Measurements from ENCODE around the gene PROP1. TPM values are rescaled to one million over a fixed set of nuclear protein-coding genes. Genes with fewer than 3 reads are reported as not detected.
"Not testable (repeated sequence)": the region's sequence is repeated elsewhere in the genome, so short reads cannot be mapped to it uniquely, and the experiment has no call there.

Gene PROP1
- polyA plus RNA-seq, 1 donor (not counting 4 experiments of a cell fraction or from before 2014, with no cell fraction given), result not detected

DNA sequence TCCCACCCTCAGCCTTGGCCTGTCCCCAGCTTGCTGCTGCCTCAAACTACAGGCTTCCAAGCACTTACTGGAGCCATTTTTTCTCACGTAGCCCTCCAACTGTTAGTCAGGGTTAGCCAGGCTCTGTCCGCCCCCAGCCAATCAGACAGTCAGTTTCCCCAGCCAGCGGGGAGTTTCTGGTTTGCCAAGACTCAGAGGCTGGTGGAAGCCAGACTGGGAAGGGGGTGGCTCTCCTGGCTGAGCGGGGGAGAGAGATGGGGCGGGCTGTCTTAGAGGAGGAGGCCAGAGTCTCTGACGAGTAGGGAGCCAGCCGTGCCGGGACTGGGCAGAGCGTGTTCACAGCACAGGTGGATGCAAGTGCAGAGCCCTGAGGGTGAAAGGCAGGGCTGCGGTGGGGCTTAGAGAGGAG, 15.3 kb downstream of the PROP1 start:
- peaks cover 4% of the 10 kb centered on the region for H3K9me3 ChIP-seq (ENCODE audit: control insufficient read depth, low read depth, low read length)
- no peak overlapping the region for H3K4me3 ChIP-seq (ENCODE audit: control insufficient read depth in 2 of 3, extremely low read depth in 1 of 3, insufficient read depth in 2 of 3, low read depth in 1 of 3, low read length in 3 of 3)
- DNase-seq (ENCODE audit: low read depth, low spot score), result no peak
- no peak for FAIRE-seq
- no peaks in the 10 kb centered on the region for H3K9me1 ChIP-seq (ENCODE audit: control insufficient read depth, extremely low read depth, insufficient read depth, low read length)
- no peak overlapping the region for H3K27ac ChIP-seq (ENCODE audit: control insufficient read depth, insufficient read depth, low read length)
- H3K27me3 ChIP-seq (ENCODE audit: control insufficient read depth, extremely low read depth, insufficient read depth, low read length), result peaks cover 51% of the 10 kb centered on the region
- H3K4me2 ChIP-seq (ENCODE audit: control insufficient read depth, extremely low read depth, insufficient read depth, low read depth, low read length), result peak overlapping the region; percentile 22
- peak overlapping the region; percentile 26 for H2AFZ ChIP-seq (ENCODE audit: control insufficient read depth, low read length)
- no peaks in the 10 kb centered on the region for H4K20me1 ChIP-seq (ENCODE audit: control insufficient read depth, extremely low read depth, insufficient read depth, low read length)
- TF ChIP-seq EZH2 (IDR thresholded peaks at IDR 0.05; ENCODE audit: low read length), result no peak
- TF ChIP-seq, protein P1, sequence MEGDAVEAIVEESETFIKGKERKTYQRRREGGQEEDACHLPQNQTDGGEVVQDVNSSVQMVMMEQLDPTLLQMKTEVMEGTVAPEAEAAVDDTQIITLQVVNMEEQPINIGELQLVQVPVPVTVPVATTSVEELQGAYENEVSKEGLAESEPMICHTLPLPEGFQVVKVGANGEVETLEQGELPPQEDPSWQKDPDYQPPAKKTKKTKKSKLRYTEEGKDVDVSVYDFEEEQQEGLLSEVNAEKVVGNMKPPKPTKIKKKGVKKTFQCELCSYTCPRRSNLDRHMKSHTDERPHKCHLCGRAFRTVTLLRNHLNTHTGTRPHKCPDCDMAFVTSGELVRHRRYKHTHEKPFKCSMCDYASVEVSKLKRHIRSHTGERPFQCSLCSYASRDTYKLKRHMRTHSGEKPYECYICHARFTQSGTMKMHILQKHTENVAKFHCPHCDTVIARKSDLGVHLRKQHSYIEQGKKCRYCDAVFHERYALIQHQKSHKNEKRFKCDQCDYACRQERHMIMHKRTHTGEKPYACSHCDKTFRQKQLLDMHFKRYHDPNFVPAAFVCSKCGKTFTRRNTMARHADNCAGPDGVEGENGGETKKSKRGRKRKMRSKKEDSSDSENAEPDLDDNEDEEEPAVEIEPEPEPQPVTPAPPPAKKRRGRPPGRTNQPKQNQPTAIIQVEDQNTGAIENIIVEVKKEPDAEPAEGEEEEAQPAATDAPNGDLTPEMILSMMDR (optimal IDR thresholded peaks at IDR 0.05 in 1 of 3, IDR thresholded peaks at IDR 0.05 in 1 of 3, conservative IDR thresholded peaks at IDR 0.05 in 1 of 3; ENCODE audit: extremely low read depth in 1 of 3, insufficient read depth in 2 of 3, low read length in 3 of 3), result no peak
- H3K36me3 ChIP-seq (ENCODE audit: control insufficient read depth in 2 of 2, extremely low read depth in 1 of 2, insufficient read depth in 2 of 2, low read length in 2 of 2), result no peaks in the 10 kb centered on the region
- dilution Hi-C loops (cut with MboI; ENCODE audit: extremely low pct_ligation_motif_present, low sequenced_read_pairs), result no loop called here
- H3K4me1 ChIP-seq (ENCODE audit: control insufficient read depth, extremely low read depth, insufficient read depth, low read length), result no peaks in the 10 kb centered on the region
- H3K79me2 ChIP-seq (ENCODE audit: control insufficient read depth, insufficient read depth, low read length), result no peaks in the 10 kb centered on the region
- no peak overlapping the region for H3K9ac ChIP-seq (ENCODE audit: control insufficient read depth, extremely low read depth, insufficient read depth, low read length)

DNA sequence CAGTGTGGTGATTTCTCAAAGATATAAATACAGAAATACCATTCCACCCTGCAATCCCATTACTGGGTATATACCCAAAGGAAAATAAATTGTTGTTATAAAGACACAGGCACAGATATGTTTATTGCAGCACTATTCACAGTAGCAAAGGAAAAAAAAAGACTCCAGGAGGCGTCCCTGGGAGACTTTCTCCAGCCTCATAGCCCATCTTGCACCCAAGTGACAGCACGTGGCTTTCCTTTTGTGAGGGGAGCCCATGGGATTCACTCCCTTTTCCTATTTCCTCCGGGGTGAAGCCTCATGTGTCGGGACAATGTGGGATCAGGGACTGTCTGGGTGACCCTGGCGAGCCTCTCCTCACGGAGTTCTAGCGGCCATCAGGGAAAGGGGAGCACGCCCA, 18.4 kb downstream of the PROP1 start:
- H3K9me1 ChIP-seq (ENCODE audit: control insufficient read depth, extremely low read depth, insufficient read depth, low read length); H3K36me3 ChIP-seq (ENCODE audit: control insufficient read depth in 2 of 2, extremely low read depth in 1 of 2, insufficient read depth in 2 of 2, low read length in 2 of 2); H3K4me2 ChIP-seq (ENCODE audit: control insufficient read depth, extremely low read depth, insufficient read depth, low read depth, low read length); H2AFZ ChIP-seq (ENCODE audit: control insufficient read depth, low read length); H3K9me3 ChIP-seq (ENCODE audit: control insufficient read depth, low read depth, low read length); H3K27ac ChIP-seq (ENCODE audit: control insufficient read depth, insufficient read depth, low read length); H3K79me2 ChIP-seq (ENCODE audit: control insufficient read depth, insufficient read depth, low read length); dilution Hi-C loops (cut with MboI; ENCODE audit: extremely low pct_ligation_motif_present, low sequenced_read_pairs); FAIRE-seq; H4K20me1 ChIP-seq (ENCODE audit: control insufficient read depth, extremely low read depth, insufficient read depth, low read length); H3K4me1 ChIP-seq (ENCODE audit: control insufficient read depth, extremely low read depth, insufficient read depth, low read length); H3K9ac ChIP-seq (ENCODE audit: control insufficient read depth, extremely low read depth, insufficient read depth, low read length); DNase-seq (ENCODE audit: low read depth, low spot score); H3K4me3 ChIP-seq (ENCODE audit: control insufficient read depth in 2 of 3, extremely low read depth in 1 of 3, insufficient read depth in 2 of 3, low read depth in 1 of 3, low read length in 3 of 3): not testable (repeated sequence)
- peaks cover 22% of the 10 kb centered on the region for H3K27me3 ChIP-seq (ENCODE audit: control insufficient read depth, extremely low read depth, insufficient read depth, low read length)

DNA sequence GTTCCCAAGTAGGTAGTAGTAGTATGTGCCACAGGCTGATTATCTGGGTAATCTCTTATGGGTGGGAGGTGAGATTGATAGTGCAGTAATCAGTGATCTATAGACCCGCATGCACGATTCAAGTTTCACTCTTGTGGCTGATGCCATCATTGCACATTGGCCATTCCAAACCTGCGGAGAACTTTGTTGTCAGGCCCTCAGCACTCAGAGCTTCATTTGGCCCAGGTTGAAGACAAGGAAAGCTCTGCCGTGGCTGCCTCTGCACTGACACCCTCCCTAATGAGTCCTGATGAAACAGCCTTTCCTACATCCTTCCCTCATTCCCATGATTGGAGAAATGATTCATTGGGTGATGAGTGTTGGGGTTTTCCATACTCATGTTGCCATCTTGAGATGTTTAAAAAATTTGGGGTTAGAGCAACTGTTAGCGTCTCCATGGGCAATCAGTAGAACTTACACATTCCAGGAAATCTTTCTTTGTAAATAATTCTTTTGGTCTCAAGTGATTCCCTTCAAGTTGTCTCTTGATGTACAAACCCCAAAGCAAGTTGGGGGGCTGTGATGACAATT, 22.9 kb downstream of the PROP1 start:
- Histone ChIP-seq H3K4me3 (ENCODE audit: control insufficient read depth in 2 of 3, extremely low read depth in 1 of 3, insufficient read depth in 2 of 3, low read depth in 1 of 3, low read length in 3 of 3) (no peak overlapping the region), H3K9me1 (ENCODE audit: control insufficient read depth, extremely low read depth, insufficient read depth, low read length) (no peaks in the 10 kb centered on the region), H3K4me1 (ENCODE audit: control insufficient read depth, extremely low read depth, insufficient read depth, low read length) (no peaks in the 10 kb centered on the region), H3K9ac (ENCODE audit: control insufficient read depth, extremely low read depth, insufficient read depth, low read length) (no peak overlapping the region), H3K27ac (ENCODE audit: control insufficient read depth, insufficient read depth, low read length) (no peak overlapping the region), H2AFZ (ENCODE audit: control insufficient read depth, low read length) (no peak overlapping the region), H3K27me3 (ENCODE audit: control insufficient read depth, extremely low read depth, insufficient read depth, low read length) (no peaks in the 10 kb centered on the region), H4K20me1 (ENCODE audit: control insufficient read depth, extremely low read depth, insufficient read depth, low read length) (no peaks in the 10 kb centered on the region), H3K36me3 (ENCODE audit: control insufficient read depth in 2 of 2, extremely low read depth in 1 of 2, insufficient read depth in 2 of 2, low read length in 2 of 2) (no peaks in the 10 kb centered on the region), H3K79me2 (ENCODE audit: control insufficient read depth, insufficient read depth, low read length) (no peaks in the 10 kb centered on the region), H3K9me3 (ENCODE audit: control insufficient read depth, low read depth, low read length) (no peaks in the 10 kb centered on the region), H3K4me2 (ENCODE audit: control insufficient read depth, extremely low read depth, insufficient read depth, low read depth, low read length) (no peak overlapping the region)
- DNase-seq (ENCODE audit: low read depth, low spot score) (no peak), FAIRE-seq (no peak)
- dilution Hi-C loops (cut with MboI; ENCODE audit: extremely low pct_ligation_motif_present, low sequenced_read_pairs), result no loop called here
- no peak for TF ChIP-seq EZH2 (IDR thresholded peaks at IDR 0.05; ENCODE audit: low read length)
- TF ChIP-seq, protein P1 (optimal IDR thresholded peaks at IDR 0.05 in 1 of 3, IDR thresholded peaks at IDR 0.05 in 1 of 3, conservative IDR thresholded peaks at IDR 0.05 in 1 of 3; ENCODE audit: extremely low read depth in 1 of 3, insufficient read depth in 2 of 3, low read length in 3 of 3), result no peak
